Fibroblast of the conjunctiva (primary cell): ENCODE results near the gene BASP1.

ENCODE experiments used
- DNase-seq: peaks from one replicate; pipeline ENCODE4 v3.0.0-alpha.2; 2010; ENCODE audit warnings: low read depth

Gene BASP1, protein sequence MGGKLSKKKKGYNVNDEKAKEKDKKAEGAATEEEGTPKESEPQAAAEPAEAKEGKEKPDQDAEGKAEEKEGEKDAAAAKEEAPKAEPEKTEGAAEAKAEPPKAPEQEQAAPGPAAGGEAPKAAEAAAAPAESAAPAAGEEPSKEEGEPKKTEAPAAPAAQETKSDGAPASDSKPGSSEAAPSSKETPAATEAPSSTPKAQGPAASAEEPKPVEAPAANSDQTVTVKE

DNA sequence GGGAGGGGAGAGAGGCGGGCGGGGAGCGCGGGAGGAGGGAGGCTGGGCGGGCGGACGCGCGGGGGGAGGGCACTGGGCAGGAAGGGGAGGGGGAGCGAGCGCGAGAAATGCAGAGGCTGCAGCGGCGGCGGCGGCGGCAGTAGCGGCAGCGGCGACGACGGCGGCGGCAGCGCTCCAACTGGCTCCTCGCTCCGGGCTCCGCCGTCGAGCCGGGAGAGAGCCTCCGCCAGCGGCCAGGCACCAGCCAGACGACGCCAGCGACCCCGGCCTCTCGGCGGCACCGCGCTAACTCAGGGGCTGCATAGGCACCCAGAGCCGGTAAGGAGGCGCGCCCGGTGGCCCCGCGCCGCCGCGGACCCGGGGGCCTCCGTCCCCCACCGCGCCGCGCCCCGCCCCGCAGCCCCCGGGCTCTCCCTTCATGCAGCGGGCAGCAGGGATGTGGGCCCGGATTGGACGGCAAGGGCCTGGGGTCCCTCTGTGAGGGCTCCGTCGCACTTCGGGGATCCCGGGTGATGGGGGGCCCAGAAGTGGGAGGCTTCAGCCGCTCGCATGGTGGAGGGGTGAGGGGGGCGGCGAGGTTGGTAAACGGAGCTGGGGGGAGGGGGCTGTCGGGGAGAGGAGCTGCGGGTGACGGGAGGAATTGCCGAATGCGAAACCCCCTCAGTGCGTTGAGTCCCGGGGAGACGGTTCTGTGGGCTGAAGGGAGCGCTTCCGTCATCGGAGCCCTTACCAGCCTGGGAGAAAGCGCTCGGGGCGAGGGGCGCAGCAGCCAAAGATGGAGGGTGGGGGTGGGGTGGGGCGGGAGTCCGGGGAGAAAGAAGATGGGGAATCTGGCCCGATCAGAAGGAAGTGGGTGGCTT is at the start of gene BASP1:
BASP1 (plus strand) TSS at position 139 of the 860 bp plus-strand sequence. CDS start 57,586 bp downstream, outside the sequence.
- DNase-seq: no peak

DNA sequence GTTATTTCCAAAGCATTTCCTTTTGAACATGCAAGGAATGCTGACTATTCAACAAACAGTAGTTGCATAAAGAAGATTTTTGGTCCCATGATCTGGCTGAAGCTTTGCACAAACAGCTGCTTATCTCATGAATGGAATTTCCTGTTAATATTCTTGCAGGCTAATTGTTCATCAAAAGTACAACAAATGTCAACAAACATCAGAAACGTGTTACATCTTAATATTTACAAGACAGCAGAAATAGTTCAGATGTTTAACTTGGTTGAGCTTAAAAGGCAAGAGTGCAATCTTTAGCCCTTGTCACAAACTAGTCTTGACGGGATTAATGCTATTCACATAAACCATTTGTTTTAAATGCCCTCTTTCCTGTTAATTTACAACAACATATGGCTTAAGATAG is 47.9 kb upstream of the BASP1 start:
- DNase-seq: no peak

DNA sequence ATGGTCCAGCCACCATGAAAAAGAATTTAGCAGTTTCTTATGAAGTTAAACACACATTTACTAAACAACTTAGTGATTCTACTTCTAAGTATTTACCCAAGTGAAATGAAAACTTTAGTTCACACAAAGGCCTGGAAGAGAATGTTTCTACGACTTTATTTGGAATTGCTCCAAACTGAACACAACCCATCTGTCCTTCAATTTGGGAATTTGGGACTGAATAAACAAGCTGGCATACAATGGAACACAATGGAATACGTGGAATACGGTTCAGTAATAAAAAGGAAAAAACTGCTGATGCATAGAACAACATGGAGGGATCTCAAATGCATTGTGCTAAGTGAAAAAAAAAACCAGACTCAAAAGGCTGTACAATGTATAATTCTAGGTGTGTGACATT is 44.6 kb upstream of the BASP1 start:
- no peak for DNase-seq

DNA sequence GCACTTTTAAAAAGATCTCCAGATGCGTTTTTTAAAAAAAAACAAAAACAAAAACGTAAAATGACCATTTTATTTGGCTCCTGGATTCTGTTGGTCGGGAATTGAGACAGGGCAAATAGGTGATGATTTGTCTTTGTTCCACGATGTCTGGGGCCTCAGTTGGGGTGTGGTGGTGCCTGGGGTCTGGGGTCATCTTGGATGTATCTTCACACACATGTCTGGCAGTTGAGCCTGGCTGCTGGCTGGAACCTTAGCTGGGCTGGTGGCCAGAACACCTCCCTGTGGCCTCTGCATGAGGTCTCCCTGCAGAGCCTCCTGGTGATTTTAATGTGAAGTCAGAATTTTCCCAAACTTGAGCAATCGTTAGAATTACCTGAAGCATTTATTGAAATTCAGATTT is 42.5 kb upstream of the BASP1 start:
- DNase-seq: no peak

DNA sequence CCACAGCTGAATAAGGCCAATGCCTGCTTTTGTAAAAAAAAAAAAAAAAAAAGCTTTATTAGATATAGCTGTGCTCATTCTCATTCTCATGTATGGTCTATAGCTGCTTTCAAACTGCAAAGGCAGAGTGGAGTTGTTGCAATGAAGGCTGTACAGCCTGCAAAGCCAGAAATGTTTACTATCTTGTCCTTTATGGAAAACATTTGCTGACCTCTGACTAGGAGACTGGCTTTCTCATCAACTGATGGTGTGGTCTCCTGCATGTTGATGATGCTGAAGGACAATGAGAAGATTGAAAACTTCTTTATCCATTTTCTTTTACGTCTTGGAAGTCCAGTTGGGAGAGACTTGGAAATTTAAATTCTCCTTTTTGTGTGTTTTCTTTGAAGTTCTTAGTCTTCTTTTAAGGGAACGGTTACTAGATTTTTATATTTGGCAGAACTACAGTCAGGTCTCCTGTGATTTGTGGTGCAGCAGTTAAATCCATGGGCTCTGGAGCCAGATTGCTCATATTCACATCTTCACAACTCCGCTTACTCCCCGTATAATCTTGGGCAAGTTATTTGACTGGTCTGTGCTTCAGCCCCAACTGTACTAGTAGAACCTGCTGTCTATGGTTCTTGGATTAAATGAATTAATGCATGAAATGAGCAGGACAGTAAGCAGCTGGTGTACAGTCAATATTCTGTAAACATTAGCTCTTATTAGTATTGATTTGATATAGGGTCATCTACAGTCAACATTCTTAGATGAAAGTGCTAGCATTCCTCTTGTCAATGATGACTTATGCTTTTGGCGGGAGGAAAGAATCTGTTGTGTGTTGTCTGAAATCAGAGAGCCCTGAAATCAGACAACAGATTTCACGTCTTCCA is 39.7 kb upstream of the BASP1 start:
- DNase-seq: no peak

DNA sequence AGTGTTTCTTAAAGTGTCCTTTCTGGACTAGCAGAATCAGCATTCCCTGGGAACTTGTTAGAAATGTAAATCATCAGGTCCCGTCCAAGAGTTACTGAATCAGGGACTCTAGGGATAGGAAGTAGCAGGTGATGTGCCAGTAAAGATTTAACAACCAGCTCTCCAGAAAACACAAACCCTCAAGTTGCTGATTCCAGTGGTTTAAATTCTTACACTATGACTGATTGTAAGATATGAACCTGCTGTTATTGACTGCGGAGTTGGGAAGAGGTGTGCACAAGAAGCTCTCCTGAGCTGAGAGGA is 39.1 kb upstream of the BASP1 start:
- no peak for DNase-seq

DNA sequence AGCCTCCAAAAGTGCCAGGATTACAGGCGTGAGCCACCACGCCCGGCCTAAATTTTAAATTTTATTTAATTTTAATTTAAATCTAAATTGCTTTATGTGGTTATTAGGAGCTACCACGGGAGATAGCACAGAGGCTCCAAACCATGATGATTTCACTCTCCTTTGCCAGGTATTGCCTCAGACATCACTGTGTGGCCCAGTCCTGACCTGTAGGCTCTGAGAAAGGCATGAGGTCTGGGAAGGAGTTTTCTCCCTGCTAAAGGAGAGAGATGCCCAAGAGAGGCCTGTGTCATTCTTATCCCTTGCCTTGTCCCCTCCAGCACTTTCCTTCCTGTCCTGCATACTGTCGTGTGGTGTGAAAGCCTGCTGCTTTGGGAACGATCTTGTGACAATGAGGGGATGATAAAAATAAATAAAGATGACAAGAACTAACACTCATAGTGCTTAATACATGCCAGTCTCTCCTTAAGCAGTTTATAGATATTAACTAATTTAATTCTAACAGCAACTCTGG is 37.0 kb upstream of the BASP1 start:
- DNase-seq: no peak

DNA sequence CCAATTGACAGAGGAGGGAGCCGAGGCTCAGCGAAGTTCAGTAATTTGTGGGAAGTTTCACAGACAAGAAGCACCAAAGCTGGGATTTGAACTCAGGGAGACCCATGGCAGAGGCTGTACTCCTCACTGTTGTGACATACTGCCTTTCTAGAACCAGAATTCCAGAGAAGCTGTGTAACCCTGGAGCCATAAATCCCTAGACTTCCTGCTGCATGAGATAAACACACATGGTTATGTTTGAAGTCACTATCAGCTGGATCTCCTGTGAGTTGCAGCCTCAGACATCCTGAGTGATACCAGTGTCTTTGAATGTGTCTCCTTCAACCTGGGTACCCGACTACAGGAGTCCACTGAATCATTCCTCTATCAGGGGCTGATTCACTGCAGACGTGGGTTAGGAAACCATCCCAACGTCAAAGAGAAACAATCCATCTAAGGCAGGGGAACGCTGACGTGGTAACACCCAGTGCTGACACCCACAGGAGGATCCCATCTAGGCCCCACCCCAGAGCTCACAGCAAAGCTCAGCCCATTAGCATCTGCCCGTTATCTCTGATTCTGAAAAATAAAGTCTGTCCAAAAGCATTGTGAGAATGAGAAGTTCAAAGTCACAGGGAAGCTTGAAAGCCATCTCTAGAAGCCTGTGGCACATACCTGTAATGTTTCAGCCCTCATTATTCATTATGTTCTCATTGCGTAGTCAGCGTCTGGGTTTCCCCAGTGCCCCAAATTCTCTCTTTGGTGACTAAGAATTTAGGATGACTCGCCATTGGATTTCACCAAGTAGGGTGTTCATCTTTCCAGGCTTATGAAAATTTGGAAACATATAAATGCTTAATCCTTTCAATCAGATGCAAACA is 36.3 kb upstream of the BASP1 start:
- DNase-seq: no peak

DNA sequence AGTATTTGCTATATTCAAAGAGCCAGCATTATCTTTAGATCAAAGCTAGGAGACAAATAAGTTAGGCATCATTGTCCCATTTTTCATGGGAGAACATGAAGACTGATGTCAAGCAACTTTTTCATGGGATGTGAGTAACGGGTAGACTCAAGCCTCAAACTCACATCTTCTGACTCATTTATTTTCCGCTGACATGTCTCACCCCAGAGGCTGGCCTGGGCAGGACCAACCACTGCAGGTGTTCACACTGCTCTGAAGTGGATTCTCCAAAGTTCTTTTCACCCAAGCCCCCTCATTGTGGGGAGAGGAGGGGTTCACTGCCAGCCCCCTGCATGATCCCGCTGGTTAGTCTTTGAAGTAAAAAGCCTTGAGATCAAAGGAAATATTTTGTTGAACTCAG is 34.9 kb upstream of the BASP1 start:
- DNase-seq: no peak

DNA sequence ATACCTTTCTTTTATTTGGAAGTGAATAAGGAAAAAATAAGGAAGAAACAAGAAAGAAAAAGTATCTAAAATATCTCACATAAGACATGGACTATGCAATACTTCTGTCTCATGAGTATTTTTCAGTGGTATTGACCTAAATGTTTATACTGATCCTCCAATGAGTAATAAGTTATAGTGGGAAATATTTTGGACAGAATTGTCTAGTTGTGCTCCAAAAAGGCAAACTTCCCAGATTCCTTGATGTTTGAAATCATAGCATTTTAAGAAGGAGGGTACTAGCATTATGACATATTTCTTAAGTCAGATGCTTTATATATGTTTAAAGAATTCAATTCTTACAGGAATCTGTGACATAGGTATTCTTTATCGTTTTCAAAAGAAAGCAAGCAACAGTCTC is 34.5 kb upstream of the BASP1 start:
- DNase-seq: no peak

DNA sequence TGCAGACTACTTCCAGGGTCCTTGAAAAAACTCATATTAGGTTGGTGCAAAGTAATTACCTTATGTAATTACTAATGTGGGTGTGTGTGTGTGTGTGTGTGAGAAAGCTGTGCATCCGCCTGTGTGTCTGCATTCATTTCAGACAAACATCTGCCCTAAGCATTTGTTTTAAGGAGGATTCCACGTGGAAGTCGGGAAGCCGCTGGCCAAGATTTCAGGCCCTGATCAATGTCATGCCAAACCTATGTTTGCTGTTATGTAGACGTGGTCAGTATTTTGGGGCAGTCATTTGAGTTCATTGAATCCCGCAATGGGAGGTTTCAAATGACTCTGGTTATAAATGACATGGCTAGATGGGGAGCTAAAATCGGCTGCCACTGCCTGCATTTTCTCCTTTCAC is 33.6 kb upstream of the BASP1 start:
- DNase-seq: no peak

DNA sequence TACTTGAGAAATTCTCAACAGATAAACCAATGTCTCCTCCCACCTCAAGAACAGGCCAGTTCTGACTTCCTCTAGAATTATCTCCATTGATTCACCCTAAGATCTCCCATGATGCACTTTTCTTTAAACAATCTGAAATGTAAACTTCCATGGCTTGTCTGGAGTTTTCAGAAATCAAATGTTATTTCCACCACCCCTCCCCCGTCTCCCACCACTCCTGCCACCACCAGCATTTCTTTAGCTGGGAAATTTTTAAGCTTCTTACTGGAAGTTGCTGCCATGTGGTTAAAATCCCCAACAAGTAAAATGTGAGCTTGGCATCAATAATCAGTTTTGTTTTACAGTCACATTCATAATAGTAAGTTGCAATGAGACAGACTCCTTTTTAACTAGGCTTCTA is 32.8 kb upstream of the BASP1 start:
- DNase-seq: no peak

DNA sequence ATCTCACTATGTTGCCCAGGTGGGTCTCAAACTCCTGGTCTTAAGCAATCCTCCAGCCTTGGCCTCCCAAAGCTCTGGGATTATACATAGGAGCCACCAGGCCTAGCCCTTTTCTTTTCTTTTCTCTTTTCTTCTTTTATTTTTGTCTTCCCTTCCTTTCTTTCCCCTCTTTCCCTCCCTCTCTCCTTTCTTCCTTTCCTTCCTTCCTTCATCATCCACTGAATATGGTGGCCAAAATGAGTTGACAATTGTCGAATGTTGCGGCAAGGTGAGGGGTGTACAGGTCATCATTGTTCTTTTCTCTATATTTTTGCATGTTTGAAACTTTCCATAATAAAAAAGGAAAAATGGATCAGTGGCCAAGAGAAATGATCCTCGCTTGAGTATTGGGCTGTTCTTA is 32.1 kb upstream of the BASP1 start:
- no peak for DNase-seq

DNA sequence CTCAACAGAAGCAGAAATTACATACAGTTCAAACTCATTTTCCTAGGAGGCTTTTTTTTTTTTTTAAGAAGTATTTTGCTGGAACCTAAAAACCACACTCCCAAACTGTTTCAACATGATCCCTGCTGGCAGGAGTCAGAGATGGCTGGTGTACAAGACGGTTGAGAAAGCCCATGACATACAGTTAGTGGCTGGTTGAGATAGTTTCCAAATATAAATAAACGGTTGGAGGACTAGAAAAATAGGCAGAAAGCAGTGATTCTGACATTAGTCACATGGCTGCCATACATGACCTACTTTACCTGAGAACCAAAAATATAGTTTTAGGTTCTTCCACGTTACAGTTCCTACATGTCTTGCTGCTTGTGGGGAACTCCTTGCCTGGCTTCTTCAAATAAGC is 31.7 kb upstream of the BASP1 start:
- DNase-seq: peak; percentile 88

DNA sequence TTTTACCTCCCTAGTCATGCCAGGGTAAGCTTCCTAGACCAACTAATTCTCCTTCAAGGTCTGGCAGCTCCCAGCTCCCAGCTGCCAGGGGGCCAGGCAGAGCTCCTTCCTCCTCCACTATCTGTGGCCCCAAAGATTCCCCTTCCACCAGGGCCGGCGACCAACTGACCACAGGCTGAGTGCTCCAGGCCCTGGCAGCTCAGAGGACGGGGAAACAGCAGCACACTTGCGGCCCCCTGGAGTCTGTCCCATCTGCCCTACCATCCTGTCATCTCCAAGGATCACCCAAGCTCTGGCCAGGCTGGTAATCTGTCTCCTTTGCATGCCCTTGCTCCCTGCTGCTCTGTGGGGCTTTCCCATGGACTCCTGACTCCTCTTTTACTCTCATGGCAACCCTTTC is 31.2 kb upstream of the BASP1 start:
- no peak for DNase-seq

DNA sequence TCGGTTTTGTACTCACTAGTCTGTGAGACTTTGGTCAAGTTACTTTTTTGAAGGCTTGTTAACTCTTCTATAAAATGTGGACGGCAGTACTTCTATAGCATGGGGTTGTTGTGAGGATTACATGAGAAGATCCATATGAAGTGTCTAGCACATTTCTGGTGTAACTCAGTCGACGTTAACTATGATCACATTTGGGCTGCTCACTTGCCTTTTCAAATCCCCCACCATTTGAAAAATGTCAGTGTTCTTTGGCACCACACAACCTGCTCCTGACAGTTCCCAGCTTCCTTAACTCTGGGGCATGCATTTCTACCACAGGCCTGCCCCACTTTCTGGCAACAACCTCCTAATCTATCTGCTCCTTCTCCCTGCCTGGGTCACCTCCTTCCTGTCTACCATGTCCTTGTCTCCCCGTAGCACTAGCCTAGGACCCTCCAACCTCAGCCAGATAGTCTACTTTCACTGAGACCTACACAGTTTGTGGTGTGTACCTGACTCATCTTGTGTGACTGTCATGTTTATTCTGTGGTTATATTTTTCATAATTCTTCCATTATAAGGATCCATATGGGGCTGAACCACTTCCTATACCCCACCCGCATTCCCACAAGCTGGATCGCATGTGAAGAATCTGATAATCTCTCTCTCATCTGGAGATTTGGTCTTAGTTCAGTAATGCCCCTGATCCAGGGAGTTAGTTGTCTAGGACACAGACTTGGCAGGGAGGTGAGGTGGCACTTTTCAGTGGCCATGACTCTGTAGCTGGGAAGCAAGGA is 30.2 kb upstream of the BASP1 start:
- DNase-seq: no peak

DNA sequence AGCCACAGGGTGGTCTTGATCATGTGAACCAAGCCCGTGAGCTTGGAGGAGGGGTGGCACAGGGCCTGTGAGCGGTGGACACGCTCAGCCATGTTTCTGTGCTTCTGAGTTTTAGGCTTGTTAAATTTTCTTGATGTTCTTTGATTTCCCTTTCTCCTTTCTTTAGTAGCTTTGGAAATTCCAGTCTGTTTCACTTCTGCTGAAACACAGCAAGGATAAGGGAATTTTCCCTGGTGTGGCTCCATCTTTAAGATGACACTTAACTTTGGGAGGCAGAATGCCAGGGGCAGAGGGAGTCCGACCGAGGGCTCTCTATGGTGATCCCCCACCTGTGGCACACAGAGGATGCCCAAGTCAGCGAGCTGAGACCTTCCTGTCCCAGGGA is 29.7 kb upstream of the BASP1 start:
- no peak for DNase-seq

DNA sequence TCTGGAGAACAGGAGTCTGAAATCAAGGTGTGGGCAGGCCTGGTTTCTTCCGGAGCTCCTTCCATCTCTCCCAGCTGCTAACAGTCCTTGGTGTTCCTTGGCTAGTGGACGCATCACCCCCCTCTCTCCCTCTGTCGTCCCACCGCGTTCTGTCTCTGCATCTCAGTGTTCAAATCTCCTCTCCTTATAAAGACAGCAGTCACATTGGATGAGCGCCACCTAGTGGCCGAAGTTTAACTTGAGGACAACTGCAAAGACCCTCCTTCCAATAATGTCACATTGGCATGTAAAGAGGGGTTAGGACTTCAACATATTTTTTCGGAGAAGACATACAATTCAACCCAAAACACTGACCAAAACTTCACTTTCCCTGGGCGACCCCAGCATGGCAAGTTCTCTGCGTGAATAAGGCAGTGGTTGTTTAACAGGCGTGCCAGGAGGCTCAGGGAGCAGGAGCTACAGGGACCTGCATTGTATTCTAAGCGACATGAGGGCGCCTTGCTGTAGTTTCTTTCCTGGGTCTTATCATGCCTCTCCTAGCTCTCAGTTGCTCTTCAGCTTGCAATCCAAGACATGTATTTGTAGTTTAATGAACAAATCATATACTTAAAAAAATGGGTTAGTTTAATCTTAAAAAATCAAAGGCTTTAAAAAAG is 27.9 kb upstream of the BASP1 start:
- DNase-seq: peak; percentile 60

DNA sequence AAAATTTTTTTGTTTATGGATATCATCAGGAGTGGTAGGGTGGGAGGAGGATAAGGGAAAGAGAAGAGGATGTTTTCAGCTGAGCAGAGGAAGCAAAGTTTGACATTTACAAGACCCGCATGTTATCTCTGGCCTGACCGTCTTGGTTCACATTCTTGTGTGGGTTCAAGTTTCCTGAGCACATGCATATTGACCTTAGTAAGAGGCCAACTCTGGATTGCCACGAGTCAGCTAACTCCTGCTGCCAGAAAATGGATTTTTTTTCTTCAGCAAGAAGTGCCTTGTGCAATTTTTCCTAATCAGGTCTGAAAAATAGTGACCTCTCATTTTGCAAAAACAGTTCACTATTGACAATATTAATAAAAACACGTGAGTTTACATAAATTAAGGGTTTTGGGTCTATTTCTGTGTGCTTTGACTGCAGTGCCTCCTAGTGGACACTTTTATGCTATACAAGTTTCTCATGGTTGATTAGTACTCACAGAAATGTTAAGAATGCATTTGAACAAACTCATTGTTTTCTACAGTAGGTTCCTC is 27.1 kb upstream of the BASP1 start:
- DNase-seq: peak; percentile 72

DNA sequence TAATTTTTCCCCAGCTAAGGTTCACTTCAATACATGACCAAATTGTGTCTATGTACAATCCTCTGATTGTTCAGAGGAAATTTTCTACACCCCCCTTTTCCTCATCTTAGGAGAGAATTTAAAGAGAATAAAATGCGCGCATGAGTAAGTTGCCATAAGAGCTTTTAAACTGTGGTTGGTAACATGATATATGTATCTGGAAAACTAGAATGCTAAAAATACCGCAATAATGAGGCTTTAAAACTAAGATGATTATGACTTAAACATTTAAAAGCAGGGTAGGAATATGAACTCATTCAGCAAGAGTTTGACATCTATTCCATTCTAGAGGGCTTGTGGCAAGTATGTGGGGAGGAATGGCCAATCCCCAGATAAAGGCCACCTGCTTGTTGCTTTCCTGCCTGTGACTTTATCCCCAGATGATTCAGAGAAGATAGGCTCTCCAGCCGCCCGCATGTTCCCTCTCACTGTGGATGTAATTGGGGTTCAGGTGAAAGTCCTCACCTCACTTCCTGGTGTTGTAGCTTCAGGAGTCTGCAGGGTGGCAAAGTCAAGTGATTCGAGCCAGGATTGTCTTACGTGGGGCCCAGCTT is 26.5 kb upstream of the BASP1 start:
- no peak for DNase-seq
